Adrenal gland (tissue), 5 donors: Measurements from ENCODE around the gene SEZ6L2.

ENCODE experiments used
- CTCF ChIP-seq, 6 experiments: fragments of 450-650 bp in 4 of 6; fragments of 200-600 bp in 2 of 6; sonication (generic) in 1 of 6; IDR thresholded peaks; 1 replicate in 5 of 6; 2 replicates in 1 of 6; pipeline versions ENCODE4 v1.5.1 to v1.8.0; 2016 to 2021; ENCODE audit warnings: antibody characterized with exemption in 6 of 6, mild to moderate bottlenecking in 2 of 6, moderate library complexity in 1 of 6
- POLR2A ChIP-seq, 2 donors: fragments of 450-650 bp; IDR thresholded peaks; one replicate each; pipeline ENCODE4 v1.6.1; 2017; ENCODE audit warnings: antibody characterized with exemption in 2 of 2, mild to moderate bottlenecking in 2 of 2, moderate library complexity in 1 of 2
- donor health status: DM: no; HTN: no; CAD: no.

GRCh38 chr16:29857133-29857760 lies 42.1 kb downstream of the SEZ6L2 start:
- TF ChIP-seq CTCF (IDR thresholded peaks at IDR 0.05), result no peak
- TF ChIP-seq POLR2A (IDR thresholded peaks at IDR 0.05), result peak in 1 of 2 donors; percentile 48
